Erythroblast (primary cell): ENCODE measurements around the gene ZNF496.

Experiments used
- DNase-seq, 2 experiments: peaks; one replicate each; lab custom pipeline; 2025; lab: John Stamatoyannopoulos, UW
- GATA1 ChIP-seq: IDR thresholded peaks from 2 replicates; pipeline ENCODE4 v1.6.1; 2011; ENCODE audit warnings: low read depth, mild to moderate bottlenecking, control low read depth, low read length, moderate library complexity
- POLR2A ChIP-seq: IDR thresholded peaks from 2 replicates; pipeline ENCODE4 v1.6.1; 2011; ENCODE audit warnings: mild to moderate bottlenecking, low read length

ZNF496 gene

DNA sequence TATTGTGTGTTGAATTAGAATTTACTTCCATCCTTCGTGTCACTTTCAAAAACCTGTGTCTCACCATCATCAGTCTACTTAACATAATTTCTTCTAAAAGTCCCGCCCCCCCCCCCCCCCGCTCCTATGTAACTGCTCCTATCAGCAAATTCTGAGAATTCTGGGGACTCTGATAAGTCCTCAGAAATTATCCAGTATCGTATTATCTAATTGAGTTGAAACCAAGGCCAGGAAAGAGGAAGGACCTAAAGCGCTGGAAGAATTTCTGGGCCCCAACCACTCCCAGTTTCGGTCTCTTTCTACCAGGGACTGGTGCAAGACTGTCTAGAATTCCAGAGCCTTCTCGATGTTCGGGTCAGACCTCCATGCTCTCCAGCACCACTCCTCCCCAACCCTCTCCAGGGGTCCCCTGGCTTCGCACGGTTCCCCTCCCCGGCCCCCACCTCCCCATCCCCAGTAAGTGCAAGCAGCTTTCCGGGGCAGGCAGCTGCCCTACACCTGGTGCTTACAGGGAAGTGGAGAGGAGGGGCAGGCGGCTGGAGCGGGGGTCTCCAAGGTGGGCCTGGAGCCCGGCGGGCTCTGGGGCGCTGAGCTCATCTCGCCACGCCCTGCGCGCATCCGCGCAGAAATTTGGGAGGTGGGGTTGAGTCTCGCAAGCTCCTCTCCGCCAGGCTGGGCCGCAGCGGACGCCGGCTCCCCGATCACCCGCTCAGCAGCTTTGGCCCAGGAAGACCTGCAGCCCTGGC is 16.0 kb upstream of the ZNF496 start:
- peak; percentile 28 to 55 for DNase-seq
- TF ChIP-seq GATA1 = no peak
- TF ChIP-seq POLR2A = no peak

DNA sequence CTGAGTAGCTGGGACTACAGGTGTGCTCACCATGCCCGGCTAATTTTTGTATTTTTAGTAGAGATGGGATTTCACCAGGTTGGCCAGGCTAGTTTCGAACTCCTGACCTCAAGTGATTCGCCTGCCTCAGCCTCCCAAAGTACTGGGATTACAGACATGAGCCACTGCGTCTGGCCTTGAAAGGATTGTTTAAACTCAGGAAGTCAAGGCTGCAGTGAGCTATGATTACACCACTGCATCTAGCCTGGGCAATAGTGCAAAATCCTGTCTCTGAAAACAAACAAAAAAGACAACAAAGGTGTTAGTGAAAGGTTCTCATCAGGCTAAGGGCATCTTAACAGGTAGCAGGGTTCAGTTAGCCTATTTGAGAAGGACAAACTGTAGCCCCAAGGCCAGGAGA is 14.2 kb upstream of the ZNF496 start:
- TF ChIP-seq POLR2A (no peak), GATA1 (no peak)
- no peak for DNase-seq

DNA sequence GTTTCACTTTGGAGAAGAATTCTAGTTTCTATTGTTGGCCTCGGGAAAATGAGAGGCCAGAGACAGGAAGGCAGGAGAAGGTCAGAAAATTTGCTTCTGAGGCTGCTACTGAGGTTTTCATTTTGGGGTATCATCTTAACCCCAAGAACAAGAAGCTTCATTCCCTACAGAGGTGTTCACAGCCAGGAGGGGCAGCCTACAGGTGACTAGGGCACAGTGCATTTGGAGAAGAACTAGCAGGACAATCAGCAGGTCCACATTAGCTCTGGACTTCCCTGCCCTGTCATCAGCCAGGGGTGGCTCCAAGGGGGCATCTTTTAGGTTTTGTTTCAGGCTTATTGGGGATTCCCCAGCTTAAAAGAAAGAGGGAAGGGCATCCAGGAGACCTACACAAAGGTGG is 12.1 kb upstream of the ZNF496 start:
- no peak for DNase-seq
- TF ChIP-seq POLR2A (no peak), GATA1 (no peak)

DNA sequence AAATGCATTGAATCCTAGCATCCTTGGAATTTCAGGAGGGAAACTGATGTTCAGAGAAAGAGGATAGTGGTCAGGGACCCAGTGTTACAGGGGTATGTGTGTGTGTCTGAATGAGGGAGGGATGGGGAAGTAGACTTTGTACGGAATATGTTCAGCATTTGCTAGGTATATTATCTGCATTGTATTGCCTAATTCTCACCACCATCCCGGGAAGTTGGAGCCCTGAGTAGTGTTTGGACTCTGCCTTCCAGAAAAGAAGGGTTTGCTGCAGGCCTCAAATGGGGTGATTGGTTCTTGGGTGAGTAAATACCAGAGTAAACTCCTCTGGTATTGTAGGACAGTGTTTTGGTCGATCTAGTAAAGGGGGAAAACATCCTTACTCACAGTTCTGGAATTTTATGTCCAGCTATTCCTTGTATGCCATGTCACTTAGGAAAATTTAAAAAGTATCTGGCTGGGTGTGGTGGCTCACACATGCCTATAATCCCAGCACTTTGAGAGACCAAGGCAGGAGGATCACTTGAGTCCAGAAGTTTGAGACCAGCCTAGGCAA is 7.1 kb upstream of the ZNF496 start:
- DNase-seq = no peak
- TF ChIP-seq POLR2A (no peak), GATA1 (no peak)

DNA sequence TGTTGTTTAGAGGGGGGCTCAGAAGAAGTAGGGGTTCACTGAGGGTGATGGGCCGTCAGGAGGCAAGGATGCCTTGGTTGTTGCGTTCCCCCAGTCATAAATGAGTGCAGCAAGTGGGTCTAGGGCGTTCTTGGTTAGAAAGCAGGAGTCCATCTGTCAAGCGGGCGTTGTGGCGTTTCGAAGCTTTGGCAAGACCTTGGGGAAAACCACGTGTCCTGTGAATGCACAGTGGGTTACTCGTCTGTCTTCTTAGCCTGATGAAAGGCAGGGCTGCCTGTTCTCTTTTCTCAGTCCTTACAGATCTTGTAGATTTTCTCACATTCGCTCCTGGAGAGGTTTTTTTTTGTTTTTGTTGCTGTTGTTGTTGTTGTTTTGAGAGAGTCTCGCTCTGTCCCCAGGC is 6.3 kb upstream of the ZNF496 start:
- no peak for TF ChIP-seq GATA1
- TF ChIP-seq POLR2A = no peak
- no peak for DNase-seq

DNA sequence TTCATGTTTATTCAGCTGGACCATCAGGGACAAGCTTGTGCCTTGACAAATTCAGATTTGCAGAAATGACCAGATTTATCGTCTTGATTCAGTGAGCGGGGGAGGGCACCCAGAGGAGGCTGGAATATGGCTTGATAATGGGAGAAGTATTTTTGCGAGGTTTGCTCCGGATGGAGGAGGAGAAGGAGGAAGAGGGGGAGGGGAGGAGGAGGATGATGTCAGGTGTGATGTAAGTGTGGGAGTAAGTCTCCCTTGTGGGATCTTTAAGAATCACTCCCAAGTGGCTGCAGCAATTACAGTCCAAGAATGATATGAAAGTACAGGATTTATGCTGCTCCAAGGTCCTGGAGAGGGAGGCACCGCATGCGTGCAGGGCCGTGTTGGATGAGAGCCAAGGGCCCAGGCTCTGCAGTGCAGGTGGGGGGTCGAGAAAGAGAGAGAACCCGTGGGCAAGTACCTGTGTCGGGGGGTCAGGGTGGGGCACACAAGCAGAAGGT is 5.6 kb upstream of the ZNF496 start:
- TF ChIP-seq GATA1 (no peak), POLR2A (no peak)
- DNase-seq = no peak

DNA sequence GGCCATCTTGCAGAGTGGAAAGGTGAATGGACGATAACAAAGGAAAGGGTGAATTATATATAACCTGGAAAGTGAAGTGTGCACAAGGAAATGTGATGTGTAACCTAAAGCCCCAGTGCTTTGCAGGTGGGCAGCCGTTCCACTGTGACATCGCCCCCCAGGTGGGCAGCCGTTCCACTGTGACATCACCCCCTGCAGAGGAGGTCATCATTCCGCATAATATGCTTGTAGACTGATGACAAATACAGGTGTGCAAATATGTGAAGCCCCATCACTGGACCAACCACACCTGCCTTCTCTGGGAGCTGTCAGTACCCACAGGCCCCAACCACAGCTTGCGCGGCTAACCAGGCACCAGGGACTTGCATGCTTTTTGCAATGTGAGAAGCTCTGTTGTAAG is 4.7 kb upstream of the ZNF496 start:
- no peak for TF ChIP-seq POLR2A
- TF ChIP-seq GATA1 = no peak
- no peak for DNase-seq

DNA sequence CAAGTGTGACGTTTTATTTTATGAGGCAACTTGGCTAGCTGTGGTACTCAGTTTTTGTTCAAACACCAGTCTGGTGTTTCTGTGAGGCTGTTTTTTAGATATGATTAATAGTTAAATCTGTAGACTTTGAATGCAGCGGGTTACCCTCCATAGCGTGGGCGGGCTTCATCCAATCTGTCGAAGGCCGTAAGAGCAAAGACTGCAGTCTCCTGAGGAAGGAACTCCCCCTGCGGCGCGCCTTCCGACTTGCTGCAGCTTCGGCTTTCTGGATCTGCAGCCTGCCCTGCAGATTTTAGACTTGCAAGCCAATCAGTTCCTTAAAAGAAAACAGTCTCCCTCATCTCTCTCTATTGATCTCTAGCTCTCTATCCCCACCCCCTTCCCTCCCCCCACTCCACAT is 4.2 kb upstream of the ZNF496 start:
- no peak for DNase-seq

DNA sequence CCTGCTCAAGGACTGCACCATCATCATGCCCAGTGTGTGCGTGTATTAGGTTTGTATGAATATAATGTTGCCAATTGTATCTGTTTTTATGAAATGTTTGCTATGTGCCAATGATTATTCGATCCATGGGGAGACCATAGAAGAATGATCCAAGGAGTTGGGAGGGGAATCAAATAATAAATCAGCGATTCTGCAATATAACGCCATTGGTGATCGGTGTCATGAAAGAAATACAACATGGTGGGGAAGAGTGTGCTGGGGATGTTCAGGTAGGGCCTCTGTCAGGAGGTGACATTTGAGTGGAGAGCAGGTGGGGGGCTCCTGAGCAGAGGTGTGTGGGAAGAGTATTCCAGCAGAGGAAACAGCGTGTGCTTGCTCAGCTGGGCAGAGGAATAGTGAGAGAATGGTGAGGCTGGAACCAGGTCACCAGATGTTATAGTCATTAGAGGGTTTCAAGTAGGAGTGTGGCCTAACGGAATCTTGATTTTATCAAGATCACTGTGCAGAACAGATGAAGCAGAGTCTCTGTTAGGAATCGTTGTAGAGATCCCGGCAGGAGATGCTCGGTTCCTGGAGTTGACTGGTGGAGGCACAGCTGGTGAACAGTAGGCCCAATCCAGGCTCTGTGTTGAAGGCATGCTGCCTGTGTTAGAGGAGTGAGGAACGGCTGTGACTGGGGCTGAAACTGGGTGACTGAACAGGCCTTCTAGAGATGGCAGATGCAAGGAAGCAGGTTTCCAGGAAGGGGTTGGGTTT is 2.9 kb upstream of the ZNF496 start:
- TF ChIP-seq POLR2A = no peak

More for the DNA sequence above, 4.2 kb upstream of the ZNF496 start:
- TF ChIP-seq POLR2A = no peak
- TF ChIP-seq GATA1 = no peak

DNA sequence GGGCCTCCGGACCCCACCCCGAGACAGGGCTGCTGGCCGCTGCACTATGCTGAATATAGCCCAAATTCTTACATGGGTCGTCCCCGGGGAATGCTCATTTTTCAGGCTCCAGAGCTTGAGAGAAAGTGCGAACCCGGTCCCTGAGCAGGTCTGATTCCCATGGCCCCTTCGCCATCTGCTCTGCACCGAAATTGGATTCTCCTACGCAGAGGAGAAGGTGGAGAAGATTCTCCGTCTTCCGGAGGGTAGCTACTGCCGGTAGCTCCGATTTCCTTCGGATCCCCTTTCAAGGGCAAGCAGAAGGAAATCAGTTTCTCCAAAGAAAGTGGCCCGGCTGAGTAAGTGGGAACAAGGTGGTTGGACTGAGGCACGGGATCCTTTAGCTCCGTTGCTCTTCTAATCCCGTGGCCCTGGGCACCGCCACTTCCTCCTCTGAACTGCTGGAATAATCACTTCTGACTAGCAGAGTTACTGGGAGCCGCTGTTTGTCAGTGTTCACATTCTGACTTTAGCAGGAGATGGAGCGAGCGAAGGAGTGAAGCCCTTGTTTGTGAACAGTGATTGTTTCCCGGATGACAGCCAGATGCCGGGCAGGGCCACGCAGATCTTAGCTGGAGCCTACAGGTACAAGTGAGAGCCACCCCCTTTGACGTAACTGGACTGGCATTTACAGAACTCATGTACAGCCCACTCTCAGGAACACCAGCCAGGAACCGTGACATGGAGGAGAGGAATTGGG is 1.1 kb upstream of the ZNF496 start:
- peak in 1 of 2 experiments; percentile 31 for DNase-seq

More for the DNA sequence above, 2.9 kb upstream of the ZNF496 start:
- DNase-seq = no peak

DNA sequence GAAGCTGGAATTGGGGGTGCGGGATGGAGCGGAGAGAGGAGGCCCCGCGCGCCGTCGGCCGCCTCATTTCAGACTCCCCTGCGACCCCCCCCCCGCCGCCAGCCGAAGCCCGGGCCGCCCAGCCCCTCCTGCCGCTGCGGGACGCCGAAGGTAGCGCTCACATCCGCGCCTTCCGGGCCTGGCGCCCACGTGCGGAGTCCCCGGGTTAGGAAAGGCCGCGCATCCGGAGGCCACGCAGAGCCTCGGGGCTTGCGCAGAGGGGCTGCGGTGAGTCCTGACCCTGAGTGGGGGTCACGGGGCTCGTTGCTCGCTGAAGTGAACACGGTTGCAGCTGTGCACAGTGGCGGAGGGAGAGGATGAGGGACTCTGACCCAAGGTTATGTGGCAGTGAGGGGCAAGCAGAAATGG is 552 bp upstream of the ZNF496 start:
- peak; percentile 55 to 64 for DNase-seq
- no peak for TF ChIP-seq POLR2A
- TF ChIP-seq GATA1 = no peak

More for the DNA sequence above, 1.1 kb upstream of the ZNF496 start:
- TF ChIP-seq POLR2A = no peak
- TF ChIP-seq GATA1 = no peak

DNA sequence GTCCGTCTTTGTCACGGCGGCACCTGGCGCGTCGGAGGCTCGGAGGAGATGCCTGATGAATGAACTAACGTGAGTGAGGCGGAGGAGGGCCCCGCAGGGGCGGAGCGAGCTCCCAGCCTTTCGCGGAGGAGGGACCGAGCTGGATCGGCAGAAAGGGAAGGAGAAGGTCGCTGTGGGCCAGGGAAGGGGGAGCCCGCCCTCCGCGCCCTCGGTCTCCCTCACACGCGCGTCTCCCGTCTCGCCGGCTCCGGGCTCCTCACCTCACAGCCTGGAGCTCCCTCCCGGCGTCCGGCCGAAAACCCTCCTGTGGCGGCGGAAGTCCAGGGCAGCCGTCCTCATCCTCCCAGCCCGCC is 519 bp downstream of the ZNF496 start:
- DNase-seq = peak; percentile 71 to 73
- TF ChIP-seq POLR2A = peak; percentile 53
- no peak for TF ChIP-seq GATA1

DNA sequence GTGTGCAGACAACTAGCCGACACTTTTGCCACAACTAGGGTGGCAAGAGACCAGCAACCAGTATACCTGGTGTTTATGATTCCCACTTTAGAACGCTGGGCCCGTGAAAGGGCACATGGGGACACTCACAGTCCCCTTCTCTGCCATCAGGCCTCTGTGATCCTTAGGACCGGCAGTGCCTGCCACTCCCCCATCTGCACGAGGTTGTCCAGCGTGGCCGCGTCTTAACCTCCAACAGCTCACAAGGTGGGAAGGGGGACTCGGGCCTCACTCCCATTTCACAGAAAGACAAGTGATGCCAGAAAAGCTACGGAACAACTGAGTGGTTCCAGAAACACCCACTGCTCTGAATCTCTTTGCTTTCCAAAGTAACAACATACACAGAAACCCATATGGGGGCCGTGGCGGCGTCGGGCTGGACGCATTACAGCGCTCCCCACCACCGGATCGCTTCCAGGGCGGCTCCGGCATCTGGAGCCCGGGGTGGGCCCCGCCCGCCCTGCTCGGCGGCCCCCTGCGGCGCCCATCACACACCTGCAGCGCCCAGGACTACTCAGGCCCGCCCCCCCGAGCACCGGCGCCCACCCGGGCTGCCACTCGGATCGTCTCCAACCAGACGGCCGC is 1.0 kb downstream of the ZNF496 start:
- no peak for DNase-seq

More for the DNA sequence above, 1.0 kb downstream of the ZNF496 start:
- TF ChIP-seq GATA1 (no peak), POLR2A (no peak)
